MG63 (cell line): ENCODE results near the gene LSP1. TPM values are rescaled to one million over a fixed set of nuclear protein-coding genes. Genes with fewer than 3 reads are reported as not detected.
"Not testable (repeated sequence)": the region's sequence is repeated elsewhere in the genome, so short reads cannot be mapped to it uniquely, and the experiment has no call there.

ENCODE experiments used
- DNase-seq: peaks from one replicate; pipeline ENCODE4 v3.0.0-alpha.2; 2020
- H3K27me3 ChIP-seq: fragments of 250-450 bp; sonication (Bioruptor Pico); 2 replicates; pipeline ENCODE4 v1.5.1; 2020; ENCODE audit warnings: mild to moderate bottlenecking, moderate library complexity
- H3K36me3 ChIP-seq: fragments of 250-450 bp; sonication (Bioruptor Pico); 2 replicates; pipeline ENCODE4 v1.5.1; 2020; ENCODE audit warnings: mild to moderate bottlenecking, moderate library complexity
- H3K4me3 ChIP-seq: fragments of 250-450 bp; sonication (Bioruptor Pico); 2 replicates; pipeline ENCODE4 v1.5.1; 2020; ENCODE audit warnings: mild to moderate bottlenecking, moderate library complexity
- H3K9me3 ChIP-seq: fragments of 250-450 bp; sonication (Bioruptor Pico); 2 replicates; pipeline ENCODE4 v1.5.1; 2020; ENCODE audit warnings: mild to moderate bottlenecking, moderate library complexity
- total RNA-seq: library from RNA; depleted of rRNA; stranded (reverse); fragments of >200 nt; shearing (Covaris generic); gene quantifications from 2 replicates; pipeline ENCODE4 v1.2.3, GENCODE V29; 2014; ENCODE audit warnings: low replicate concordance

LSP1 gene
- total RNA-seq, 1 experiment from 2014 or later: 66.6 TPM

- DNase-seq: no peak
- Histone ChIP-seq H3K27me3 (no peaks in the 10 kb centered on the region), H3K4me3 (no peak overlapping the region), H3K9me3 (no peaks in the 10 kb centered on the region), H3K36me3 (peaks cover 8% of the 10 kb centered on the region)
Measured at GRCh38 chr11:1875093-1875850, 22.4 kb downstream of the LSP1 start.

- H3K9me3 ChIP-seq, DNase-seq, H3K4me3 ChIP-seq, H3K27me3 ChIP-seq: not testable (repeated sequence)
- H3K36me3 ChIP-seq: peaks cover 12% of the 10 kb centered on the region
Measured at GRCh38 chr11:1875851-1876301, 23.0 kb downstream of the LSP1 start.

- H3K36me3 ChIP-seq: peaks cover 17% of the 10 kb centered on the region
Measured at GRCh38 chr11:1876361-1877063, 23.6 kb downstream of the LSP1 start.

GRCh38 chr11:1877211-1878136 is 24.6 kb downstream of the LSP1 start:
- Histone ChIP-seq H3K36me3 (peaks cover 21% of the 10 kb centered on the region), H3K27me3 (no peaks in the 10 kb centered on the region), H3K4me3 (no peak overlapping the region), H3K9me3 (no peaks in the 10 kb centered on the region)
- DNase-seq: peak; percentile 79

More at GRCh38 chr11:1876361-1877063, 23.6 kb downstream of the LSP1 start:
- H3K9me3 ChIP-seq: no peaks in the 10 kb centered on the region
- peak overlapping the region; percentile 27 for H3K4me3 ChIP-seq
- peak; percentile 86 for DNase-seq
- H3K27me3 ChIP-seq: no peaks in the 10 kb centered on the region

GRCh38 chr11:1878137-1879031 is 25.5 kb downstream of the LSP1 start:
- no peaks in the 10 kb centered on the region for H3K27me3 ChIP-seq
- peaks cover 26% of the 10 kb centered on the region for H3K36me3 ChIP-seq
- no peaks in the 10 kb centered on the region for H3K9me3 ChIP-seq
- DNase-seq: no peak
- no peak overlapping the region for H3K4me3 ChIP-seq

- H3K4me3 ChIP-seq: no peak overlapping the region
- no peak for DNase-seq
- no peaks in the 10 kb centered on the region for H3K9me3 ChIP-seq
- H3K27me3 ChIP-seq: no peaks in the 10 kb centered on the region
- peaks cover 34% of the 10 kb centered on the region for H3K36me3 ChIP-seq
Measured at GRCh38 chr11:1879342-1879940, 26.6 kb downstream of the LSP1 start.

- Histone ChIP-seq H3K36me3 (peaks cover 41% of the 10 kb centered on the region), H3K27me3 (no peaks in the 10 kb centered on the region), H3K9me3 (no peaks in the 10 kb centered on the region), H3K4me3 (no peak overlapping the region)
- DNase-seq: peak; percentile 79
Measured at GRCh38 chr11:1879941-1880720, 27.2 kb downstream of the LSP1 start.

- DNase-seq: no peak
- no peaks in the 10 kb centered on the region for H3K9me3 ChIP-seq
- H3K36me3 ChIP-seq: peaks cover 48% of the 10 kb centered on the region
- H3K27me3 ChIP-seq: no peaks in the 10 kb centered on the region
- H3K4me3 ChIP-seq: no peak overlapping the region
Measured at GRCh38 chr11:1880746-1881441, 28.0 kb downstream of the LSP1 start.

GRCh38 chr11:1881442-1882264 is 28.8 kb downstream of the LSP1 start:
- no peak for DNase-seq
- H3K27me3 ChIP-seq: no peaks in the 10 kb centered on the region
- H3K9me3 ChIP-seq: no peaks in the 10 kb centered on the region

GRCh38 chr11:1882265-1883238 is 29.7 kb downstream of the LSP1 start:
- Histone ChIP-seq H3K9me3 (no peaks in the 10 kb centered on the region), H3K36me3 (peaks cover 60% of the 10 kb centered on the region), H3K4me3 (no peak overlapping the region), H3K27me3 (no peaks in the 10 kb centered on the region)
- no peak for DNase-seq

More at GRCh38 chr11:1881442-1882264, 28.8 kb downstream of the LSP1 start:
- Histone ChIP-seq H3K4me3 (no peak overlapping the region), H3K36me3 (peaks cover 54% of the 10 kb centered on the region)

GRCh38 chr11:1883346-1884302 is 30.7 kb downstream of the LSP1 start:
- DNase-seq: no peak
- H3K4me3 ChIP-seq: no peak overlapping the region

GRCh38 chr11:1884303-1884700 is 31.4 kb downstream of the LSP1 start:
- no peak for DNase-seq
- no peaks in the 10 kb centered on the region for H3K9me3 ChIP-seq
- H3K36me3 ChIP-seq: peaks cover 62% of the 10 kb centered on the region
- H3K4me3 ChIP-seq: no peak overlapping the region
- no peaks in the 10 kb centered on the region for H3K27me3 ChIP-seq

More at GRCh38 chr11:1883346-1884302, 30.7 kb downstream of the LSP1 start:
- H3K36me3 ChIP-seq: peaks cover 62% of the 10 kb centered on the region
- H3K9me3 ChIP-seq: no peaks in the 10 kb centered on the region
- H3K27me3 ChIP-seq: no peaks in the 10 kb centered on the region
